ENCODE data around the gene ATP2B2. TPM values are rescaled to one million over a fixed set of nuclear protein-coding genes. Genes with fewer than 3 reads are reported as not detected.

The ATP2B2 gene
- total RNA-seq, 2 experiments from 2014 or later, result not detected

DNA sequence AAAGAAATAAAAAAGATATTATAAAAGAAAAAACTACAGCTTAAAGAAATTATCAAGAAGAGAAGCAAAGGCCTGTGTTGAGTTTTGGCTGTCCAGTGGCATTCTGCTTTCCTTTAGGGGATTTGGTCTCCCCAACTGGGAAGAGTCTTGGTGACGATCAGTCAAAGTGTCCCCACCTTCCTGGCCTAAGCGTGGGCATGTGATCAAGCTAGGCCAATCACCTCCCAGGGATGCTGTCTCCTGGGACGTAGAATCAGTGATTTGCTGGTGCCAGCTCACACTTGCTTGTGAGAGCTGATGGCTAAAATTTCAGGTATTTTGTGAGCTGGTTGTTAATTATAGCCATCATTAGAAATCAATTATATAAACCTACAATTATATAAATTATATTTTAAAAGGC, 69.5 kb downstream of the ATP2B2 start:
- H3K9me3 Mint-ChIP-seq, result no peaks in the 10 kb centered on the region
- peaks cover 27% of the 10 kb centered on the region for H3K4me1 Mint-ChIP-seq
- POLR2A ChIA-PET, result interaction anchor here (1.7 kb wide), 1 partner anchor 115 kb away, joined by 5 read pairs; the partner anchor contains the start of gene SEC13
- DNase-seq, result no peak
- no peaks in the 10 kb centered on the region for H3K36me3 Mint-ChIP-seq (ENCODE audit: low read depth)
- H3K4me3 Mint-ChIP-seq, result no peak overlapping the region
- no peak overlapping the region for H3K27ac Mint-ChIP-seq
- H3K27me3 Mint-ChIP-seq, result no peaks in the 10 kb centered on the region
- CTCF ChIA-PET, result interaction anchor here (1.2 to 2.4 kb wide), 3 partner anchors 17 to 115 kb away, joined by 3 to 7 read pairs (median 4); partner anchors contain the start of gene SEC13

GRCh38 chr3:10434938-10435336, 70.4 kb downstream of the ATP2B2 start:
- Mint-ChIP-seq H3K4me1 (peaks cover 27% of the 10 kb centered on the region), H3K36me3 (ENCODE audit: low read depth) (no peaks in the 10 kb centered on the region), H3K9me3 (no peaks in the 10 kb centered on the region), H3K27ac (no peak overlapping the region), H3K4me3 (no peak overlapping the region), H3K27me3 (no peaks in the 10 kb centered on the region)
- DNase-seq, result no peak
- CTCF ChIA-PET, result no interaction called here
- POLR2A ChIA-PET, result no interaction called here

- Mint-ChIP-seq H3K27me3 (no peaks in the 10 kb centered on the region), H3K4me3 (no peak overlapping the region), H3K36me3 (ENCODE audit: low read depth) (no peaks in the 10 kb centered on the region), H3K9me3 (no peaks in the 10 kb centered on the region), H3K4me1 (peaks cover 27% of the 10 kb centered on the region), H3K27ac (no peak overlapping the region)
- no peak for DNase-seq
- ChIA-PET CTCF (no interaction called here), POLR2A (no interaction called here)
These were observed 71.0 kb downstream of the ATP2B2 start for GRCh38 chr3:10434144-10434937.

- Mint-ChIP-seq H3K36me3 (ENCODE audit: low read depth) (no peaks in the 10 kb centered on the region), H3K27me3 (no peaks in the 10 kb centered on the region), H3K4me3 (no peak overlapping the region), H3K4me1 (peaks cover 23% of the 10 kb centered on the region), H3K27ac (no peak overlapping the region), H3K9me3 (no peaks in the 10 kb centered on the region)
- ChIA-PET CTCF (no interaction called here), POLR2A (no interaction called here)
- DNase-seq, result no peak
These were observed 72.5 kb downstream of the ATP2B2 start for GRCh38 chr3:10432931-10433330.

GRCh38 chr3:10432156-10432845, 73.1 kb downstream of the ATP2B2 start:
- Mint-ChIP-seq H3K36me3 (ENCODE audit: low read depth) (no peaks in the 10 kb centered on the region), H3K4me1 (peaks cover 16% of the 10 kb centered on the region), H3K4me3 (no peak overlapping the region), H3K9me3 (no peaks in the 10 kb centered on the region), H3K27ac (no peak overlapping the region), H3K27me3 (peaks cover 2% of the 10 kb centered on the region)
- CTCF ChIA-PET, result no interaction called here
- no peak for DNase-seq
- POLR2A ChIA-PET, result interaction anchor here (1.0 kb wide), 1 partner anchor 17 kb away, joined by 3 read pairs; no protein-coding TSS in a partner anchor

- POLR2A ChIA-PET, result no interaction called here
- Mint-ChIP-seq H3K36me3 (ENCODE audit: low read depth) (no peaks in the 10 kb centered on the region), H3K27me3 (peaks cover 2% of the 10 kb centered on the region), H3K9me3 (no peaks in the 10 kb centered on the region), H3K4me1 (peaks cover 5% of the 10 kb centered on the region), H3K27ac (no peak overlapping the region), H3K4me3 (no peak overlapping the region)
- CTCF ChIA-PET, result no interaction called here
- no peak for DNase-seq
These were observed 74.6 kb downstream of the ATP2B2 start for GRCh38 chr3:10430805-10431204.

DNA sequence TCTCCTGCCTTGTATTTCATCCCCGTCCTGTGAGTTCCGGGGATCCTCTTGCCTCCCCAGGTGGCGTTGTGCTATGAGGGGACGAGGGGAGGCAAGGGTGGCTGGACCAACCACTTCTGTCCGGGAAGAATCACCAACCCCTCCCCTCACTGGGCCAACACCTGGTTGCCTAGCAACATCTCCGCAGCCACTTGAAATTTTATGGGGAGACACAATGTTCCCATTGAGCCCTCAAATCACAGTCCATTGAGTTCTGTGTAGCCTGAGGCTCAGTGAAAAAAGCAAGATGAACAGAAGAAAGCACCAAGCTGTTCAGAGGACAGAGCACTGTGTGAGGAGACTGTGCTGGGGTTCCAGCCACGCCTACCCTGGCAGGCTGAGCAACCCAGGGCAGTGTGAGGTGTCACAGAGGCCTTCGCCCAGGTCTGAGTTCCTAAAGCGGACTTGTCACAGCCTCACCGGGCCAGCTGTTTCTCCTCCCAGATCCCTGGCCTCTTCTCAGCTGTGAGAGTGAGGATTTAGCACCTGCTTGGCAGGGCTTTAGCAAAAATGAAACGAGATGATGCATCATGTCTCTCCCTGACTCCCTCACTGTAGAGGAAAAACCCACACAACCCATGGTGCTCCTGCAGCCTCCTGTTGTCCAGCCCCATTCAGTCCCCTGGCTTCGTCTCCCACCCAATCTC, 76.8 kb downstream of the ATP2B2 start:
- ChIA-PET POLR2A (no interaction called here), CTCF (interaction anchor here (1.2 kb wide), 1 partner anchor 9 kb away, joined by 3 read pairs; no protein-coding TSS in a partner anchor)
- H3K4me1 Mint-ChIP-seq, result no peaks in the 10 kb centered on the region
- no peak overlapping the region for H3K4me3 Mint-ChIP-seq
- H3K27ac Mint-ChIP-seq, result no peak overlapping the region
- no peaks in the 10 kb centered on the region for H3K9me3 Mint-ChIP-seq
- H3K27me3 Mint-ChIP-seq, result peaks cover 2% of the 10 kb centered on the region
- no peak for DNase-seq
- no peaks in the 10 kb centered on the region for H3K36me3 Mint-ChIP-seq (ENCODE audit: low read depth)

DNA sequence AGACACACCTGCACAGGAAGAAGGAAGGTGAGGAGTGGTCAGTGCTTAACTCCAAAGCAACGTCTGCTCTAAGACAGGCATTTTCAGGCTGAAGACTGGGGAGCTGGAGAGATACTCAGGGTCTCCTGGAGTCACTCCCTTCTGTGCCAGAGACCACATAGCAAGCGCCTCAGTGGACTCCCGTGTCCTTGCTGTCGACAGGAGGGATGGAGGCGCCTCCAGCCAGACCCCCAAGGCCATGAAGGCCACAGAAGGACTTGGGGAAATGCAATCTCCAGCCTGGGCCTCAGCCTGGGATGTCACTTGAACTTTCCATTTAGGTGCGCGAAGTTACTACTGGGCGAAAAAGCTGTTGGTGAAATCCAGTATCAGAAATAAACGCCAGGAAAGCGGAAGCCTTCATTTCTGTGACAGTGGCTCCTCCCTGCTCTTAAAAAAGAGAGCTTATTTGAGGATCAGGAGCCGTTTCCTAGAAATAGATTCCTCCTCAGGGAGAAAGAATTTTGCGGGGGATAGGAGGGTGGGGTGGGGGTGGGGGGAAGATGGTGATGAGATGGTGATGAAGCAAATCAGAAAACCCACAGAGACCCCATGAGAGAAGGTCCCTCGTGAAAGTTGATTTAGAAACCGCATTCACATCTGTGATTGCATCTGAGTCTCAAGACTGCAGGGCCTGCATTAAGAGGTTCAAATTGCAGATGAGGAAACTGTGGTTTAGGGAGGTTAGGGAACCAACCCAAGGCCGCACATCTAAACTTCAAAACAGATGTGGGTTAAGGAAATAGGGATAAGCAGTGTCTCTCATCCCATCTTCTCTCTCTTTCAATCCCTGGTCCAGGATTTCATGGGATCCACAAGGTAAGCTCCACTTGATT, 78.8 kb downstream of the ATP2B2 start:
- DNase-seq, result no peak
- H3K27ac Mint-ChIP-seq, result no peak overlapping the region
- no peaks in the 10 kb centered on the region for H3K9me3 Mint-ChIP-seq
- CTCF ChIA-PET, result interaction anchor here (0.5 to 1.0 kb wide), 2 partner anchors 11 to 104 kb away, joined by 3 to 4 read pairs; no protein-coding TSS in a partner anchor
- H3K4me1 Mint-ChIP-seq, result no peaks in the 10 kb centered on the region
- H3K36me3 Mint-ChIP-seq (ENCODE audit: low read depth), result no peaks in the 10 kb centered on the region
- POLR2A ChIA-PET, result no interaction called here
- H3K27me3 Mint-ChIP-seq, result peaks cover 2% of the 10 kb centered on the region
- no peak overlapping the region for H3K4me3 Mint-ChIP-seq

DNA sequence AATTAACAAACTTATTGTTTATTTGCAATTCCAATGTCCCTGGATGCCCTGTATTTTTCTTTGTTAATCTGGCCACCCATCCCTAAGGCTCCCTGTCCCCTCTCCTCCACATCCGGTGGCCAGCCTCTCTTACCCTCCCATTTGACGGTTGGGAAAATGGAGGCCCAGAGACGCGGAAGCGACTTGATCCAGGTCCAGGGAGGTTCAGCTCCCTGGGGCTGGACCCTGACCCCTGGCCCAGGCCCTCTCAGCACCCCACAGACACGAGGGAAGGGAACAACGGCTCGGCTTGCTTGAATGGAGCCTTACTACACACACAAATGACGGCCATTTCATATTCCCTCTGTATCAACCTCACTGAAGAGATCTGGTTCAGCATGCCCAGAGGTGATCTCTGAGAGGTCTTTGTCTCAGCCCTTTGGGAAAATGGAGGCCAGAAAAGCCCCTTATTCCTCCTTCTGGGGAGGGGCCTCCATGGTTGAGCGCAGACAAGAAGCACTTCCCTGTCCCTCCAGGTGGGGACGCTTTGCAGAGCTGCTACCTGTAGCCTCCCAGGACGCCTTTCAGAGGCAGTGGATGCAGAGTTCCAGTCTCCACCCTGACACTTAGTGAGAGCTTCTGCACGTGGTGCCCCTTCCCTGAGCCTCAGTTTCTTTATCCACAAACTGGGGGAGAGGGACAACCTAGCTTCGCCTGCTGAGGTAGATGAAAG, 82.1 kb downstream of the ATP2B2 start:
- no peak for DNase-seq
- Mint-ChIP-seq H3K4me3 (no peak overlapping the region), H3K27ac (no peak overlapping the region), H3K27me3 (peaks cover 2% of the 10 kb centered on the region), H3K4me1 (peaks cover 6% of the 10 kb centered on the region), H3K9me3 (no peaks in the 10 kb centered on the region), H3K36me3 (ENCODE audit: low read depth) (no peaks in the 10 kb centered on the region)
- POLR2A ChIA-PET, result interaction anchor here (0.6 kb wide), 1 partner anchor 178 kb away, joined by 3 read pairs; no protein-coding TSS in a partner anchor
- CTCF ChIA-PET, result no interaction called here

DNA sequence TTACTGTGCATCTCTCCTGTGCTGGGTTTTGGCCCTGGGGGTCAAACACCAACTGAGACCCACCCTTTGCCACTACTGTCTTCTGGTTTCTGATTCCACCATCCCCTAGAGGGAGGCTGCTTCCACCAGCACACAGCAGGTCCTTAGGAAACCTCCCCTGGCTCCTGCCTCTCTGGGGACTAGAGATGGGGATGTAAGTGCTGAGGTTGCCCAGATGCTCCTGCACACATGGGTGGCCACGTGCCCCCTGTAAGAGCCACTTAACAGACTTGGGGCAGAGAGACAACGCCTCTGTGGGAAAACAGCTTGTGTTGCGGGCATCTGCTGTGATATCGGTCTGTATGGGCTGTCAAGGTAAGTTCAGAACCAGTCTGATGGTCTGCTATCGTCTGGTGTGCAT, 83.4 kb downstream of the ATP2B2 start:
- no peak overlapping the region for H3K27ac Mint-ChIP-seq
- H3K4me3 Mint-ChIP-seq, result no peak overlapping the region
- peaks cover 3% of the 10 kb centered on the region for H3K27me3 Mint-ChIP-seq
- H3K9me3 Mint-ChIP-seq, result no peaks in the 10 kb centered on the region
- peaks cover 6% of the 10 kb centered on the region for H3K4me1 Mint-ChIP-seq
- CTCF ChIA-PET, result no interaction called here
- H3K36me3 Mint-ChIP-seq (ENCODE audit: low read depth), result no peaks in the 10 kb centered on the region
- POLR2A ChIA-PET, result no interaction called here
- no peak for DNase-seq

DNA sequence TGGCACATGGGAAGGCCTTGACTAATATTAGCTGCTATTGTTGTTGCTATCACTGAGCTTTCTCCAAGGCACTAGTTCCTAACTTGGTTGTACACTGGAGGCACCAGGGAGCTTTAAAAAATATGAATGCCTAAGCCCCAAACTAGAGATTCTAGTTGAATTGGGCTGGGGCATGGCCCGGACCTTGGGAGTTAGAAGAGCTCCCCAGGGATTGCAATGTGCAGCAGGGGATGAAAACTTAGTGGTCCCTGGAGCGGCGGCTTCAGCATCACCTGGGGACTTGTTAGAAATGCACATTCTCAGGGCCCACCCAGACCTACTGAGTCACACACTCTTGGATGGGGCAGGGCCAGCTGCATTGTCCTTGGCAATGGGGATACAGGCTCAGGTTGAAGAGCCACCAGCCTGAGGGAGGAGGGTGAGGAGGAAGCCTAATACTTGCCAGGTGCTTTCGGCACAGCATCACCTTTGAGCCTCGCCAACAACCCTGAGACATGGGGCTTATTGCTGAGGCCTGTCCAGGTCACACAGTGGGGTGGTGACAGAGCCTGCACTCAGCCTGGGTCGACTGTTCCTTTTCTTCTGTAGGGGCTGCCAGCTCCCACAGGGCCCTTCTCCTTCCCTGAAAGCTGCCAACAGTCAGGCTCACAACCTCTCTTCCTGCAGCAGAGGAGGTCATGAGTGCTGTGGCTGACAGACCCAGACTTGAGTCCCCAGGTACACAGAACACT, 84.5 kb downstream of the ATP2B2 start:
- H3K27me3 Mint-ChIP-seq, result peaks cover 7% of the 10 kb centered on the region
- H3K4me3 Mint-ChIP-seq, result no peak overlapping the region
- ChIA-PET POLR2A (no interaction called here), CTCF (no interaction called here)
- no peaks in the 10 kb centered on the region for H3K36me3 Mint-ChIP-seq (ENCODE audit: low read depth)
- H3K9me3 Mint-ChIP-seq, result no peaks in the 10 kb centered on the region
- no peak overlapping the region for H3K27ac Mint-ChIP-seq
- peaks cover 6% of the 10 kb centered on the region for H3K4me1 Mint-ChIP-seq
- DNase-seq, result no peak
